Hepatocyte (in vitro differentiated cells): ENCODE data around the gene IL17RE.

Source experiments
- EZH2 ChIP-seq: fragments of 200-600 bp; sonication (generic); IDR thresholded peaks from 2 replicates; pipeline ENCODE4 v1.6.1; 2016; ENCODE audit warnings: antibody characterized with exemption, mild to moderate bottlenecking, borderline replicate concordance
- EZH2phosphoT487 ChIP-seq: fragments of 200-600 bp; sonication (generic); IDR thresholded peaks from one replicate; pipeline ENCODE4 v1.6.1; 2018; ENCODE audit warnings: antibody characterized with exemption, mild to moderate bottlenecking, low read depth, moderate library complexity; ENCODE audit not compliant: unreplicated experiment, severe bottlenecking
- TF ChIP-seq, protein P1 (sequence below): fragments of 200-600 bp; sonication (generic); IDR thresholded peaks from 2 replicates; pipeline ENCODE4 v1.5.1; 2016; ENCODE audit warnings: antibody characterized with exemption, mild to moderate bottlenecking; ENCODE audit not compliant: poor library complexity

DNA sequence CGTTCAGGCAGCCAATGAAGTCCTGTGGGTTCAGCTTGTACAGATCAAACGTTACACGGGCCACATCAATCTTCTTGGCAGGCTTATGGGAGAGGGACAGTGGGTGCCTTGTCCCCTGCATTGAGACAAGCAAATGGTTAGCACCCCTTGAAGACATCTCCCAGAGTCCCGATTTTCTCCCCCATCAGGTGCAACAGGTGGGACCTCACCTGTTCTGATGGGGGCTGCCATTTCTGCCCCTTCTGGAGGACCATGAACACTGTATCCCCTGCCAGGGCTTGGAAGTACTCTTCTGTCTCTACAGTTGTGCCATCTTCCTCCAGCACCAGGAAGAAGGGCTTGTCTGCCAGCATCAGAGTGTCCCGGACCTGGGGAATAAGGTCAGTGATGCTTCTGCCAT, 32.7 kb upstream of the IL17RE start:
- TF ChIP-seq, protein P1, sequence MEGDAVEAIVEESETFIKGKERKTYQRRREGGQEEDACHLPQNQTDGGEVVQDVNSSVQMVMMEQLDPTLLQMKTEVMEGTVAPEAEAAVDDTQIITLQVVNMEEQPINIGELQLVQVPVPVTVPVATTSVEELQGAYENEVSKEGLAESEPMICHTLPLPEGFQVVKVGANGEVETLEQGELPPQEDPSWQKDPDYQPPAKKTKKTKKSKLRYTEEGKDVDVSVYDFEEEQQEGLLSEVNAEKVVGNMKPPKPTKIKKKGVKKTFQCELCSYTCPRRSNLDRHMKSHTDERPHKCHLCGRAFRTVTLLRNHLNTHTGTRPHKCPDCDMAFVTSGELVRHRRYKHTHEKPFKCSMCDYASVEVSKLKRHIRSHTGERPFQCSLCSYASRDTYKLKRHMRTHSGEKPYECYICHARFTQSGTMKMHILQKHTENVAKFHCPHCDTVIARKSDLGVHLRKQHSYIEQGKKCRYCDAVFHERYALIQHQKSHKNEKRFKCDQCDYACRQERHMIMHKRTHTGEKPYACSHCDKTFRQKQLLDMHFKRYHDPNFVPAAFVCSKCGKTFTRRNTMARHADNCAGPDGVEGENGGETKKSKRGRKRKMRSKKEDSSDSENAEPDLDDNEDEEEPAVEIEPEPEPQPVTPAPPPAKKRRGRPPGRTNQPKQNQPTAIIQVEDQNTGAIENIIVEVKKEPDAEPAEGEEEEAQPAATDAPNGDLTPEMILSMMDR = no peak
- TF ChIP-seq EZH2 = no peak
- no peak for TF ChIP-seq EZH2phosphoT487
